ENCODE measurements around the gene USP20.
A peak's percentile ranks its signal among the peaks of the same experiment; 100 is the strongest.
"Not testable (repeated sequence)": the region's sequence is repeated elsewhere in the genome, so short reads cannot be mapped to it uniquely, and the experiment has no call there.

USP20 gene

DNA sequence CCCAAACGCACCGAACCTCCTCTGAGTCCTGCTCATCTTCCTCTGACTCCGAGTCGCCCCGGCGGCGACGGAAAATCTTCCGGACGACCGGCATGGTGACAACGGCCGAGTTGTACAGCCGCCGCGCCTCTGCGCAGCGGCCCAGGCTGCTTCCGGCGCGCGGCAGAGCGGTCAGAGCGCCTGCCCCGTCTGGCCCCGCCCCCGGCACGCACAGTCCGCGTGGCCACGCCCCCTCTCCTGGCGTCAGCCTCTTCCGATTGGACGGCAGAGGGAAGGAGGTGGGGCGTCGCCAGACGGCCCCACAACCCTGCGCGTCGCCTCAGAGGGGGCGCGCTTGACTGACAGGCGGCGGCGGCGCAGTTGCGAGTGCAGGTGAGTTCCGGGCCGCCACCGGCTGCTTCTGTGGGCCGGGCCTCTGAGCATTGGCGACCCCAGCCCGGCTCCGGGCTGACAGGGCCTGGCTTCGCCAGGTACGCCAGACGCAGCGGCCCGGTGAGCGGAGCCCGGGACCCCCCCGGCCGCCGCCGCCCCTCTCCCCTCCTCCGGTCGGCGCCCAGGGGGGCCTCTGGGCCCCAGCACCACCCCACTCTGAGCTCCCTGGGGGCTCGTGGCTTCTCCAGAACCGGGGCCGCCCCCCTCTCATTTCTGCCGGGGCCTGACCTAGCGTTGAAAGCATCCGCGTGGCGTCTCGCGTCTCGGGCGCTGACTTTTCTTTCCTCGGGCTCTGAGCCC lies at the start of gene USP20, which contains the start of gene C9orf78:
USP20 (plus strand) TSS at position 331 of the 732 bp plus-strand sequence. CDS start 17,098 bp downstream, outside the sequence.
C9orf78 (minus strand) TSS at position 148 of the 732 bp plus-strand sequence; CDS start at position 94, 54 bp downstream.
- H3K27me3 ChIP-seq (ENCODE audit: control insufficient read depth, insufficient read depth, low read length): no peaks in the 10 kb centered on the region
- TF ChIP-seq CTCF (IDR thresholded peaks at IDR 0.05): peak; percentile 7
- peaks cover 16% of the 10 kb centered on the region for H3K79me2 ChIP-seq
- no peaks in the 10 kb centered on the region for H3K4me1 ChIP-seq
- H3K9ac ChIP-seq: peak within 1 kb of the TSS; percentile 67
- peak within 1 kb of the TSS; percentile 73 for H3K4me3 ChIP-seq (ENCODE audit: low read depth, low read length)
- H3K4me2 ChIP-seq (ENCODE audit: low read length): peak within 1 kb of the TSS; percentile 96
- H3K9me3 ChIP-seq (ENCODE audit: control insufficient read depth, low read length): no peaks in the 10 kb centered on the region
- peak within 1 kb of the TSS; percentile 57 for H3K27ac ChIP-seq
- H2AFZ ChIP-seq: peak within 1 kb of the TSS; percentile 96
- H3K36me3 ChIP-seq (ENCODE audit: control insufficient read depth, insufficient read depth, low read length): no peaks in the 10 kb centered on the region

DNA sequence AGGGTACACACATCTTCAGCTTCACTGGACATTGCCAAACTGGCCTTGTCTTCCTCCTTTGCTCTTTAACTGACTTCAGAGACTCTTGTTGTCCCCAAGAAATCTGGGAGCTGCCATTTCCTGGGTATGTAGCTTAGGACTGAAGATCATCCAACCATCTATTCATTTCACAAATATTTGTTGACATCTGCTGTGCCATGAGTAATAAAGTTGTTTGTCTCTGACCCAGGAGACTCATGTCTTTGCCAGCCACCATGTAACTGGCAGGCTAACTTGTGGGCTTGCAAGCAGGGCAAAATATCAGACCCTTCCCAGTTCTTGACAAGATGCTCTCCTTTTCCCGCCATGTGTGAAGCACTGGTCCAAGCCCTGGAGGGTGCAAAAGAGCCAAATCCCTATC lies 49.4 kb upstream of the USP20 start:
- Histone ChIP-seq H2AFZ (no peak overlapping the region), H3K9me3 (ENCODE audit: control insufficient read depth, low read length) (no peaks in the 10 kb centered on the region), H3K27me3 (ENCODE audit: control insufficient read depth, insufficient read depth, low read length) (no peaks in the 10 kb centered on the region), H3K9ac (no peak overlapping the region), H3K79me2 (no peaks in the 10 kb centered on the region), H3K4me2 (ENCODE audit: low read length) (no peak overlapping the region), H3K4me1 (no peaks in the 10 kb centered on the region), H3K27ac (no peak overlapping the region), H3K4me3 (ENCODE audit: low read depth, low read length) (no peak overlapping the region), H3K36me3 (ENCODE audit: control insufficient read depth, insufficient read depth, low read length) (peaks cover 2% of the 10 kb centered on the region)
- TF ChIP-seq CTCF (IDR thresholded peaks at IDR 0.05): no peak

GRCh38 chr9:129786481-129786880 lies 48.8 kb upstream of the USP20 start:
- no peaks in the 10 kb centered on the region for H3K4me1 ChIP-seq
- no peaks in the 10 kb centered on the region for H3K27me3 ChIP-seq (ENCODE audit: control insufficient read depth, insufficient read depth, low read length)

DNA sequence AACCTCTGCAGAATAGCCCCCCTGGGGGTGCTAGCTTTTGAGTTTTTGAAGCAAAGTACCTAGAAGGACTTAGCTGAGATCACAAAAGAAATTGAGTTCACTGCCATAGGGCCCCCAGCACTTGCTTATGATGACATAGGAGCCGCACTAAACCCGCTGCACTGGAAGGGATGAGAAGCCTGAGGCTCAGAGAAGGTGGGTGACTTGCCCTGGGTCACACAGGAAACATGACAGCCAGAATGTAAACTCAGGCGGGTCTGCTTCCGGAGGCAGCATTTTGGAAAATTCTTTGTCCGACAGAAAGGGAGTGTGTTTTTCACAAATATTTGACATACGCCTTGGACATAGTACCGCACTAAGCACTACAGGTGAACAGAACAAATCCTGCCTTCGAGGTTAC lies 40.7 kb upstream of the USP20 start:
- Histone ChIP-seq H3K4me2 (ENCODE audit: low read length) (no peak overlapping the region), H2AFZ (no peak overlapping the region), H3K36me3 (ENCODE audit: control insufficient read depth, insufficient read depth, low read length) (peaks cover 2% of the 10 kb centered on the region), H3K27ac (no peak overlapping the region), H3K27me3 (ENCODE audit: control insufficient read depth, insufficient read depth, low read length) (no peaks in the 10 kb centered on the region), H3K4me3 (ENCODE audit: low read depth, low read length) (no peak overlapping the region), H3K4me1 (no peaks in the 10 kb centered on the region), H3K9me3 (ENCODE audit: control insufficient read depth, low read length) (no peaks in the 10 kb centered on the region), H3K9ac (no peak overlapping the region), H3K79me2 (no peaks in the 10 kb centered on the region)
- TF ChIP-seq CTCF (IDR thresholded peaks at IDR 0.05): no peak

More at GRCh38 chr9:129786481-129786880, 48.8 kb upstream of the USP20 start:
- H3K27ac ChIP-seq: no peak overlapping the region
- no peak overlapping the region for H3K9ac ChIP-seq
- no peaks in the 10 kb centered on the region for H3K79me2 ChIP-seq
- TF ChIP-seq CTCF (IDR thresholded peaks at IDR 0.05): no peak
- H3K4me2 ChIP-seq (ENCODE audit: low read length): no peak overlapping the region
- H3K9me3 ChIP-seq (ENCODE audit: control insufficient read depth, low read length): no peaks in the 10 kb centered on the region
- H2AFZ ChIP-seq: no peak overlapping the region
- H3K4me3 ChIP-seq (ENCODE audit: low read depth, low read length): no peak overlapping the region
- peaks cover 2% of the 10 kb centered on the region for H3K36me3 ChIP-seq (ENCODE audit: control insufficient read depth, insufficient read depth, low read length)

DNA sequence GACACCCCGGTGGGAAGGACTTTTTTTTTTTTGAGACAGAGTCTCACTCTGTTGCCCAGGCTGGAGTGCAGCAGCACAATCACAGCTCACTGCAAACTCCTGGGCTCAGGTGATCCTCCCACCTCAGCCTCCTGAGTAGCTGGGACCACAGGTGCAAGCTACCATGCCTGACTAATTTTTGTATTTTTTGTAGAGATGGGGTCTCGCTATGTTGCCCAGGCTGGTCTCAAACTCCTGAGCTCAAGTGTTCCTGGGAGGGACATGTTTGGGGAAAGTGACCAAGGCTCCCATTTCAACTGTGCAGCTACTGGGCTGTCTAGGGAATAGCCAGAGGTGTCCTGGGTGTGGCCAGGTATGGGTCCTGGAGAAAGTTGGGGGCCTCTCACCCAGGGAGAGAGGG lies 39.2 kb upstream of the USP20 start:
- not testable (repeated sequence) for H3K27ac ChIP-seq; H3K9me3 ChIP-seq (ENCODE audit: control insufficient read depth, low read length); H3K4me2 ChIP-seq (ENCODE audit: low read length); H3K79me2 ChIP-seq; H2AFZ ChIP-seq; H3K9ac ChIP-seq; H3K4me1 ChIP-seq; H3K36me3 ChIP-seq (ENCODE audit: control insufficient read depth, insufficient read depth, low read length); H3K4me3 ChIP-seq (ENCODE audit: low read depth, low read length); H3K27me3 ChIP-seq (ENCODE audit: control insufficient read depth, insufficient read depth, low read length)
